ENCODE data around the gene PRSS2.

GRCh38 chr7:142804728-142805207 lies 34.0 kb downstream of the PRSS2 start:
- no peak for TF ChIP-seq CTCF (IDR thresholded peaks at IDR 0.05; ENCODE audit: extremely low read depth in 1 of 2, insufficient read depth in 1 of 2, low read depth in 1 of 2, low read length in 2 of 2)
- TF ChIP-seq POLR2A (IDR thresholded peaks at IDR 0.05; ENCODE audit: low read depth, low read length): no peak
- TF ChIP-seq JUN (IDR thresholded peaks at IDR 0.05; ENCODE audit: borderline replicate concordance, insufficient read depth, insufficient read length, low read depth): no peak
- TF ChIP-seq MYC (IDR thresholded peaks at IDR 0.05; ENCODE audit: low read depth, low read length): no peak
